Gastrocnemius medialis (tissue), 4 donors: ENCODE results near the gene ALPP. TPM values are rescaled to one million over a fixed set of nuclear protein-coding genes. Genes with fewer than 3 reads are reported as not detected.

Experiments
- ATAC-seq, 2 donors: fragments of 150-250 bp; one replicate each; pipeline ENCODE4 v1.9.1; 2016
- DNase-seq, 2 donors: peaks; one replicate each; pipeline ENCODE4 v3.0.0-alpha.2; 2019
- H3K27ac ChIP-seq, 4 donors: fragments of 200-600 bp; sonication (generic); 1 replicate in 1 of 4; 2 replicates in 3 of 4; pipeline ENCODE4 v1.5.1; 2016 to 2018; ENCODE audit warnings: mild to moderate bottlenecking in 2 of 4, moderate library complexity in 1 of 4
- H3K27me3 ChIP-seq, 3 donors: fragments of 200-600 bp; sonication (generic) in 2 of 3; 1 replicate in 1 of 3; 2 replicates in 2 of 3; pipeline versions ENCODE4 v1.5.1 to v1.6.0; 2016 to 2019; ENCODE audit warnings: mild to moderate bottlenecking in 1 of 3, moderate library complexity in 1 of 3
- H3K36me3 ChIP-seq, 2 donors: fragments of 200-600 bp; sonication (generic) in 1 of 2; one replicate each; pipeline ENCODE4 v1.5.1; 2017 to 2018
- H3K4me1 ChIP-seq, 2 donors: fragments of 200-600 bp; sonication (generic) in 1 of 2; one replicate each; pipeline ENCODE4 v1.5.1; 2016 to 2017; ENCODE audit warnings: mild to moderate bottlenecking in 2 of 2
- H3K4me3 ChIP-seq, 4 donors: fragments of 200-600 bp; sonication (generic) in 3 of 4; 1 replicate in 1 of 4; 2 replicates in 3 of 4; pipeline ENCODE4 v1.5.1; 2016 to 2019; ENCODE audit warnings: mild to moderate bottlenecking in 2 of 4
- H3K9me3 ChIP-seq, 3 donors: fragments of 200-600 bp; sonication (generic) in 2 of 3; 1 replicate in 1 of 3; 2 replicates in 2 of 3; pipeline ENCODE4 v1.5.1; 2016 to 2019
- CTCF ChIP-seq, 5 experiments: fragments of 450-650 bp in 3 of 5; fragments of 200-600 bp in 2 of 5; sonication (generic) in 2 of 5; IDR thresholded peaks in 4 of 5; conservative IDR thresholded peaks in 1 of 5; 1 replicate in 4 of 5; 2 replicates in 1 of 5; pipeline ENCODE4 v1.5.1; 2016 to 2019; ENCODE audit warnings: antibody characterized with exemption in 5 of 5, mild to moderate bottlenecking in 3 of 5, moderate library complexity in 3 of 5
- POLR2A ChIP-seq, 2 donors: fragments of 450-650 bp; IDR thresholded peaks; one replicate each; pipeline ENCODE4 v1.6.1; 2017; ENCODE audit warnings: antibody characterized with exemption in 2 of 2, mild to moderate bottlenecking in 2 of 2, moderate library complexity in 2 of 2
- in situ Hi-C, 4 donors: fragments of 200-750 bp; cut with MboI; loops; one replicate each; pipeline versions ENCODE4 v1.15.0 to v1.8.0; 2017; ENCODE audit warnings: low sequenced_read_pairs in 4 of 4
- intact Hi-C: fragments of 100-400 bp; cut with DNase I; formaldehyde crosslinking; loops from one replicate; pipeline ENCODE4 v1.15.1; 2023; ENCODE audit warnings: low total_unique reads
- total RNA-seq, 4 donors: library from RNA; depleted of rRNA; stranded (reverse); fragments of >200 nt; gene quantifications; one replicate each; pipeline versions ENCODE4 v1.1.0 to v1.2.3, GENCODE V29; 2016

ALPP gene
- total RNA-seq, 4 donors from 2014 or later = not detected

GRCh38 chr2:232411901-232412629, 33.5 kb downstream of the ALPP start:
- in situ Hi-C loops = no loop called here
- TF ChIP-seq CTCF (IDR thresholded peaks at IDR 0.05 in 4 of 5, conservative IDR thresholded peaks at IDR 0.05 in 1 of 5) = no peak
- no peak for TF ChIP-seq POLR2A (IDR thresholded peaks at IDR 0.05)
- Histone ChIP-seq H3K27ac (no peak overlapping the region), H3K4me3 (no peak overlapping the region), H3K4me1 (no peaks in the 10 kb centered on the region), H3K9me3 (no peaks in the 10 kb centered on the region), H3K36me3 (no peaks in the 10 kb centered on the region), H3K27me3 (peaks cover 5 to 9% (median 6%) of the 10 kb centered on the region in 3 donors)
- intact Hi-C loops = no loop called here
- no peak for DNase-seq
- no peak for ATAC-seq

DNA sequence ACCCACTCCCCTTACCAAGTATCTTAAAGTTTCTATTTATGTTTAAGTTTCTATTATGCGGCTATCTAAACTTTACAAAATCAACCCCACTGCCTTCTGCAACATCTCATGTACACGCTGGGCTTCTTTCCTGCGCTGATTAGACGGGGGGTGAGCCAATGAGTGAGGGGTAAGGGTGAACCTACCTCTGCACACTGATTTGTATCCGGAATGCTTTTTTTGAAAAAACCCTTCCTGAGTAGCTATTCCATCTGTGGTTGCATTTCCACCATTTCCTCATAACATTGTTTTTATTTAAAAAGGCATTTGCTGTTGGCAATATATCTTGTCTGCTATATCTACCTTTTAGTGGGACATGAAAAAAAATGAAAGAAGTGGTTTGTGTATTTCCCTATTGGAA, 34.4 kb downstream of the ALPP start:
- ATAC-seq = no peak
- in situ Hi-C loops = no loop called here
- no peak overlapping the region for H3K27ac ChIP-seq
- peaks cover 7 to 15% (median 10%) of the 10 kb centered on the region in 3 donors for H3K27me3 ChIP-seq
- H3K4me3 ChIP-seq = no peak overlapping the region
- no peaks in the 10 kb centered on the region for H3K4me1 ChIP-seq
- H3K36me3 ChIP-seq = no peaks in the 10 kb centered on the region
- intact Hi-C loops = no loop called here
- TF ChIP-seq POLR2A (IDR thresholded peaks at IDR 0.05) = no peak
- DNase-seq = no peak
- H3K9me3 ChIP-seq = no peaks in the 10 kb centered on the region

GRCh38 chr2:232415138-232415690, 36.7 kb downstream of the ALPP start:
- DNase-seq = no peak
- Histone ChIP-seq H3K27ac (no peak overlapping the region), H3K4me3 (no peak overlapping the region), H3K36me3 (no peaks in the 10 kb centered on the region), H3K9me3 (no peaks in the 10 kb centered on the region), H3K4me1 (peaks cover 0 to 9% of the 10 kb centered on the region in 2 donors), H3K27me3 (peaks cover 27 to 37% (median 29%) of the 10 kb centered on the region in 3 donors)
- no peak for ATAC-seq
- TF ChIP-seq POLR2A (IDR thresholded peaks at IDR 0.05) (no peak), CTCF (IDR thresholded peaks at IDR 0.05 in 4 of 5, conservative IDR thresholded peaks at IDR 0.05 in 1 of 5) (no peak)
- intact Hi-C loops = no loop called here
- in situ Hi-C loops = no loop called here

- no peaks in the 10 kb centered on the region for H3K36me3 ChIP-seq
- peaks cover 34 to 39% (median 36%) of the 10 kb centered on the region in 3 donors for H3K27me3 ChIP-seq
- H3K27ac ChIP-seq = no peak overlapping the region
- ATAC-seq (no peak), DNase-seq (no peak)
- no peaks in the 10 kb centered on the region for H3K9me3 ChIP-seq
- intact Hi-C loops = no loop called here
- no peak overlapping the region for H3K4me3 ChIP-seq
- TF ChIP-seq CTCF (IDR thresholded peaks at IDR 0.05 in 4 of 5, conservative IDR thresholded peaks at IDR 0.05 in 1 of 5) = no peak
- no peak for TF ChIP-seq POLR2A (IDR thresholded peaks at IDR 0.05)
- in situ Hi-C loops = no loop called here
- H3K4me1 ChIP-seq = peaks cover 0 to 9% of the 10 kb centered on the region in 2 donors
These were observed 37.4 kb downstream of the ALPP start for GRCh38 chr2:232415736-232416520.
